Stomach smooth muscle (tissue), 2 donors: ENCODE data around the gene RBBP4.
"Not testable (repeated sequence)": the region's sequence is repeated elsewhere in the genome, so short reads cannot be mapped to it uniquely, and the experiment has no call there.

Experiments
- H3K27ac ChIP-seq: one replicate; pipeline ENCODE4 v1.7.0; 2013; ENCODE audit warnings: mild to moderate bottlenecking, low read length, inconsistent platforms
- H3K27me3 ChIP-seq, 2 donors: one replicate each; pipeline ENCODE4 v1.7.0; 2013; ENCODE audit warnings: low read length in 2 of 2; ENCODE audit not compliant: insufficient read depth in 2 of 2, control insufficient read depth in 1 of 2
- H3K36me3 ChIP-seq, 2 donors: one replicate each; pipeline ENCODE4 v1.7.0; 2013; ENCODE audit warnings: low read length in 2 of 2; ENCODE audit not compliant: control insufficient read depth in 2 of 2, insufficient read depth in 2 of 2
- H3K4me1 ChIP-seq: one replicate; pipeline ENCODE4 v1.7.0; 2013; ENCODE audit warnings: low read length; ENCODE audit not compliant: control insufficient read depth, insufficient read depth
- H3K4me3 ChIP-seq, 2 donors: one replicate each; pipeline ENCODE4 v1.7.0; 2013; ENCODE audit warnings: low read length in 2 of 2
- H3K9ac ChIP-seq, 2 donors: one replicate each; pipeline ENCODE4 v1.7.0; 2013; ENCODE audit warnings: low read length in 2 of 2, mild to moderate bottlenecking in 1 of 2
- H3K9me3 ChIP-seq, 2 donors: one replicate each; pipeline ENCODE4 v1.7.0; 2013; ENCODE audit warnings: low read length in 2 of 2; ENCODE audit not compliant: control insufficient read depth in 2 of 2
- donor health status: healthy.
- donor health status: Pancreatic carcinoma.

RBBP4 gene

GRCh38 chr1:32642292-32642827, 8.6 kb upstream of the RBBP4 start:
- H3K36me3 ChIP-seq, H3K27me3 ChIP-seq, H3K9me3 ChIP-seq, H3K9ac ChIP-seq, H3K4me3 ChIP-seq, H3K27ac ChIP-seq, H3K4me1 ChIP-seq: not testable (repeated sequence)

DNA sequence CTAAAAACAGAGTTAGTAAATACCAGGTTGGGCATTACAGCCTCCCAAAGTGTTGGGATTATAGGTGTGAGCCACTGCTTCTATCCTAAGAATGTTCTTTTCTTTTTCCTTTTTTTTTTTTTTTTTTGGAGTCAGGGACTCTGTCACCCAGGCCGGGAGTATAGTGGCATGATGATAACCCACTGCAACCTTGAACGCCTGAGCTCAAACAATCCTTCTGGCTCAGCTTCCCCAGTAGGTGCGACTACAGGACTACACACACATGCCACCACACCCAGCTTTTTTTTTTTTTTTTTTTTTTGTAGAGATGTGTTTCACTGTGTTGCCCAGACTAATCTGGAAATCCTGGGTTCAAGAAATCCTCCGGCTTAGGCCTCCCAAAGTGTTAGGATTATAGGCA, 6.6 kb upstream of the RBBP4 start:
- Histone ChIP-seq H3K4me1 (peaks cover 3% of the 10 kb centered on the region), H3K27me3 (no peaks in the 10 kb centered on the region)

DNA sequence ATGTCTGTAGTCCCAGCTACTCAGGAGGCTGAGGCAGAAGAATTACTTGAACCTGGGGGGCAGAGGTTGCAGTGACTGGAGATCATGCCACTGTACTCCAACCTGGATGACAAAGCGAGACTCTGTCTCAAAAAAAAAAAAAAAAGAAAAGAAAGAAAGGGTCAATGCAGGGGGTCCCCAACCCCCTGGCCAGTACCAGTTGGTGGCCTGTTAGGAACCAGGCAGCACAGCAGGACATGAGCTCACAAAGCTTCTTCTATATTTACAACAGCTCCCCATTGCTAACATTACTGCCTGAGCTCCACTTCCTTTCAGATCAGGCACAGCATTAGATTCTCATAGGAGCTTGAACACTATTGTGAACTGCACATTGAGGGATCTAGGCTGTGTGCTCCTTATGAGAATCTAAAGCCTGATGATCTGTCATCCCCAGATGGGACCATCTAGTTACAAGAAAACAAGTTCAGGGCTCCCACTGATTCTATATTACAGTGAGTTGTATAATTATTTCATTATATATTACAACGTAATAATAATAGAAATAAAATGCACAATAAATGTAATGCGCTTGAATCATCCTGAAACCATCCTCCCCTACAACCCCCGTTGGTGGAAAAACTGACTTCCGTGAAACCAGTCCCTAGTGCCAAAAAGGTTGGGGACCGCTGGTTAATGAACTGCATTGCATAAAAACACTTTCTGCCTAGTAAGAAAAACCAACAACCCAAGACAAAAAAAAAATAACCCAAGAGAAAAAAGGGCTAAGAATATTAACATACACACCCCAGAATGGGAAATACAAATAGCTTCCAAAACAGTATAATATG, 3.5 kb upstream of the RBBP4 start:
- no peaks in the 10 kb centered on the region for H3K9me3 ChIP-seq
- H3K4me3 ChIP-seq, result no peak overlapping the region
- H3K27me3 ChIP-seq, result no peaks in the 10 kb centered on the region
- peaks cover 21% of the 10 kb centered on the region for H3K4me1 ChIP-seq
- no peaks in the 10 kb centered on the region for H3K36me3 ChIP-seq
- no peak overlapping the region for H3K27ac ChIP-seq
- H3K9ac ChIP-seq, result no peak overlapping the region

More for the DNA sequence above, 6.6 kb upstream of the RBBP4 start:
- no peak overlapping the region for H3K27ac ChIP-seq
- H3K9ac ChIP-seq, result no peak overlapping the region
- no peak overlapping the region for H3K4me3 ChIP-seq
- no peaks in the 10 kb centered on the region for H3K36me3 ChIP-seq
- H3K9me3 ChIP-seq, result no peaks in the 10 kb centered on the region

GRCh38 chr1:32650248-32650751, 708 bp upstream of the RBBP4 start, which contains the start of gene ZBTB8OS:
Gene ZBTB8OS, minus strand, starts transcription at chr1:32650550. Its CDS starts 21 bp downstream, at chr1:32650529.
- H3K4me1 ChIP-seq, result peaks cover 35% of the 10 kb centered on the region

DNA sequence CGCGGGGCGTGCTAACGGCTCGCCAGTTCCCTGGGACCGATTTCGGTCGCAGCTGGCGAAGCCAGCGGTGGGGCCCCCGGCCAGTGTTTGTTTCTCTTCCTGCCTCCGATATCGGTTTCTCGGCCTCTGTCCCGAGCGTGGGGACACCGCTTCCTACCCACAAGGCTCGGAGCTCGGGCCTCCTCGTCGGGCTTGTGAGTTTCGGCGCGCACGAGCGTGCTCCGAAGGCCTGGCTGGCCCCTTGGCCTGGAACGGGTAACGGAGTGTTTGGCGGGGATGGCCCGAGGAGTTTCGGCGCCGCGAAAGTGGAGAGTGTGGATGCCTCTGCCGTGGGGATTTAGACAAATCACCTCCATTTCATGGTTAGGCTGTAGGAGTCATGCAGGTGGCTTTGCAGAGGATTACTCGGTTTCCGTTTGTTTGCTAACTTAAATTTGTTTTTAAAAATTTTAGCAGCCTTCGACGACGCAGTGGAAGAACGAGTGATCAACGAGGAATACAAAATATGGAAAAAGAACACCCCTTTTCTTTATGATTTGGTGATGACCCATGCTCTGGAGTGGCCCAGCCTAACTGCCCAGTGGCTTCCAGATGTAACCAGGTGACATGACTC, 559 bp downstream of the RBBP4 start:
- peaks cover 6 to 8% of the 10 kb centered on the region in 2 donors for H3K36me3 ChIP-seq
- H3K27ac ChIP-seq, result peak overlapping the region; percentile 100
- peaks cover 35% of the 10 kb centered on the region for H3K4me1 ChIP-seq
- H3K27me3 ChIP-seq, result no peaks in the 10 kb centered on the region
- peak overlapping the region; percentile 75 to 86 for H3K4me3 ChIP-seq
- no peaks in the 10 kb centered on the region for H3K9me3 ChIP-seq
- H3K9ac ChIP-seq, result peak overlapping the region; percentile 89 to 97

More at GRCh38 chr1:32650248-32650751, 708 bp upstream of the RBBP4 start, which contains the start of gene ZBTB8OS:
- Histone ChIP-seq H3K9me3 (no peaks in the 10 kb centered on the region), H3K27me3 (no peaks in the 10 kb centered on the region), H3K4me3 (peak within 1 kb of the TSS; percentile 94 to 98), H3K36me3 (peaks cover 1 to 7% of the 10 kb centered on the region in 2 donors), H3K9ac (peak within 1 kb of the TSS; percentile 97 to 98), H3K27ac (peak within 1 kb of the TSS; percentile 100)

GRCh38 chr1:32652244-32652962, 1.4 kb downstream of the RBBP4 start:
- H3K27me3 ChIP-seq, result no peaks in the 10 kb centered on the region
- no peaks in the 10 kb centered on the region for H3K9me3 ChIP-seq
- H3K4me1 ChIP-seq, result peaks cover 35% of the 10 kb centered on the region
- no peak overlapping the region for H3K27ac ChIP-seq
- peak overlapping the region; percentile 75 to 86 for H3K4me3 ChIP-seq
- H3K36me3 ChIP-seq, result peaks cover 10 to 15% of the 10 kb centered on the region in 2 donors
- peak overlapping the region in 1 of 2 donors; percentile 97 for H3K9ac ChIP-seq

DNA sequence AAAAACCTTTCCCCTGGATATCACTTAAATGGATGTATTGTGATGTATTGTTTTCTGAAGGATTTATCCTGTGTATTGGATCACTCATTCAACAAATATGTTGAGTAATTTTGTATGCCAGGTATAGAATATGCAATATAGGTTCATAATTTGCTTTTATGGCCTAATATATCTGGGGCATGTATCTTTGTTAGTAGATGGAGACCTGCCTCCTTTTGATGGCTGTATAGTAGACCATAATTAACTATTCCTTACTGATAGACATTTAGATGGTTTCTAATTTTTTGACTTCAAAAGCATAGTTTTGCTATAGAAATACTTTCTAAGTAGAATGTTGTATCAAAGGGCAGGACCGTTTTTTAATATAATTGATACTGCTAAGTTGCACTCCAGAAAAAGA, 8.6 kb downstream of the RBBP4 start:
- Histone ChIP-seq H3K4me3 (no peak overlapping the region), H3K36me3 (peaks cover 26 to 41% of the 10 kb centered on the region in 2 donors), H3K9ac (no peak overlapping the region), H3K27ac (no peak overlapping the region), H3K9me3 (no peaks in the 10 kb centered on the region), H3K27me3 (no peaks in the 10 kb centered on the region), H3K4me1 (peaks cover 4% of the 10 kb centered on the region)

DNA sequence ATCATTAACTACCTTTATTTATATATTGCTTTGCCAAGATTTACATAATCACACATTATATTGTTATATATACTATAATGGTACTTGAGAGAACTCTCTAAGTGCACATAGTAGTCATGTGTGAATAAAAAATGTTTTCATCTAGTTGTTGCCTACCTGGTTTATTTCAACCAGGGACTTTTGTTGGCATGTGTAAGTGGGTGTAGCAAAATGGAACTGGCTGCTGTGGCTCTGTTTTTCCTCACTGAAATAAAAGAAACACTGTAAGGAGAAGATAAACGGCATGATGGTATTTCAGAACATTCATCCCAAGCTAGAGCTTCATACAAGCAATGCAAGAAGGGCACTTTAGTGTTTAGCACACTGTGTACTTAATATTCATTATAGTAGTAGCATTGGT, 14.9 kb downstream of the RBBP4 start:
- peaks cover 11% of the 10 kb centered on the region for H3K4me1 ChIP-seq
- no peak overlapping the region for H3K4me3 ChIP-seq
- peak overlapping the region; percentile 60 for H3K27ac ChIP-seq
- no peaks in the 10 kb centered on the region for H3K27me3 ChIP-seq
- no peak overlapping the region for H3K9ac ChIP-seq
- H3K36me3 ChIP-seq, result peaks cover 18 to 19% of the 10 kb centered on the region in 2 donors
- H3K9me3 ChIP-seq, result no peaks in the 10 kb centered on the region

- Histone ChIP-seq H3K36me3 (peaks cover 15 to 23% of the 10 kb centered on the region in 2 donors), H3K27ac (peak overlapping the region; percentile 31), H3K27me3 (no peaks in the 10 kb centered on the region), H3K4me3 (no peak overlapping the region), H3K4me1 (peaks cover 11% of the 10 kb centered on the region), H3K9ac (no peak overlapping the region), H3K9me3 (no peaks in the 10 kb centered on the region)
These were observed 16.0 kb downstream of the RBBP4 start for GRCh38 chr1:32666901-32667566.

DNA sequence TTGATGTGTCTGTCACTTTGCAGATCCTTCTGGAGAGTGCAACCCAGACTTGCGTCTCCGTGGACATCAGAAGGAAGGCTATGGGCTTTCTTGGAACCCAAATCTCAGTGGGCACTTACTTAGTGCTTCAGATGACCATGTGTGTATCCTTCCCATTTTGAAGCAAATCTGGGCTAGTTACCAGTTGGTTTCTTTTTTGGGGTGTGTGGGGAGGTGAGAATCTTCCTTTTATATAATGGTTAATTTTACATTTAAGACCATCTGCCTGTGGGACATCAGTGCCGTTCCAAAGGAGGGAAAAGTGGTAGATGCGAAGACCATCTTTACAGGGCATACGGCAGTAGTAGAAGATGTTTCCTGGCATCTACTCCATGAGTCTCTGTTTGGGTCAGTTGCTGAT, 17.7 kb downstream of the RBBP4 start:
- peaks cover 11% of the 10 kb centered on the region for H3K4me1 ChIP-seq
- not testable (repeated sequence) for H3K4me3 ChIP-seq, H3K27ac ChIP-seq, H3K9ac ChIP-seq, H3K9me3 ChIP-seq, H3K27me3 ChIP-seq
- H3K36me3 ChIP-seq, result peaks cover 27 to 33% of the 10 kb centered on the region in 2 donors
